Measurements from ENCODE around the gene TTLL7. TPM values are rescaled to one million over a fixed set of nuclear protein-coding genes. Genes with fewer than 3 reads are reported as not detected.
"Not testable (repeated sequence)": the region's sequence is repeated elsewhere in the genome, so short reads cannot be mapped to it uniquely, and the experiment has no call there.

The TTLL7 gene
- total RNA-seq, 4 donors from 2014 or later, result 3.1 to 9.1 (median 6.6) TPM

DNA sequence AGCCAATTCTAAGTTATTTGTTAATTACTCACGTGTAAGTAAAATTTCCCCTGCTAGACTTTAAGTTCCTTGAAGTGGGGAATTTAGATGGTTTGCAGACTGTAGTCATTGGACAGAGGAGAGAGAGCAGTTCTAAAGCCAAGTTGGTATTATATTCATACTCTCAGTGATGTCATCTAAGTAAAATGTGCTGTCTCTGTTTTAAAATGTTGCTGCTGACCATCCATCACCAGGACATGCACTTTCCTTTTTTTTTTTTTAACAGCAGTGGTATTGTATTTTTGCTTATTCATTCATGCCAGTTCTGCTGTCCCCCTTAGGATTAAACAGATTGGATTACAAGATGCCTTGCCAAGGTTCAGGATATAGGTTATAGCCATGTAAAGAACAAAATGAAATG is 2.3 kb downstream of the TTLL7 start:
- TF ChIP-seq, protein P1, sequence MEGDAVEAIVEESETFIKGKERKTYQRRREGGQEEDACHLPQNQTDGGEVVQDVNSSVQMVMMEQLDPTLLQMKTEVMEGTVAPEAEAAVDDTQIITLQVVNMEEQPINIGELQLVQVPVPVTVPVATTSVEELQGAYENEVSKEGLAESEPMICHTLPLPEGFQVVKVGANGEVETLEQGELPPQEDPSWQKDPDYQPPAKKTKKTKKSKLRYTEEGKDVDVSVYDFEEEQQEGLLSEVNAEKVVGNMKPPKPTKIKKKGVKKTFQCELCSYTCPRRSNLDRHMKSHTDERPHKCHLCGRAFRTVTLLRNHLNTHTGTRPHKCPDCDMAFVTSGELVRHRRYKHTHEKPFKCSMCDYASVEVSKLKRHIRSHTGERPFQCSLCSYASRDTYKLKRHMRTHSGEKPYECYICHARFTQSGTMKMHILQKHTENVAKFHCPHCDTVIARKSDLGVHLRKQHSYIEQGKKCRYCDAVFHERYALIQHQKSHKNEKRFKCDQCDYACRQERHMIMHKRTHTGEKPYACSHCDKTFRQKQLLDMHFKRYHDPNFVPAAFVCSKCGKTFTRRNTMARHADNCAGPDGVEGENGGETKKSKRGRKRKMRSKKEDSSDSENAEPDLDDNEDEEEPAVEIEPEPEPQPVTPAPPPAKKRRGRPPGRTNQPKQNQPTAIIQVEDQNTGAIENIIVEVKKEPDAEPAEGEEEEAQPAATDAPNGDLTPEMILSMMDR (IDR thresholded peaks at IDR 0.05), result no peak
- DNase-seq (ENCODE audit: low spot score) (no peak), ATAC-seq (ENCODE audit: low FRiP score) (no peak)

DNA sequence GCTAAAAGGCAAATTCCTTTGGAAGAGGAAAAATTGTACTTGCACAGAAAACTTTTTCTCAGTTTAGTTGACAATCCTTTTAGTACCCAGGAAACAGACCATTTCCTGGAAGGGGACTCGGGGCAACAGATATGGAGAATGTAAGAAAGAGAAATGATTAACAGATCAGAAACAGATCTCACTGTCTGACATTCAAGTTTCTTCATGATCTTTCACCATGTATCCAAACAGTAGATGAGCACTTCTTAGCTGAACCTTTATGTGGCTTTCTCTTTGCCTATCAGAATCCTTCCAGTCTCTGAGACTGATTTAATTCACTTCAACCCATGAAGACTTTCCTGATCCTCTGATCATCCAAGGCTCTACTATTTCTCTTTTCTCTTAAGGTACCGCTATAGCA is 2.7 kb downstream of the TTLL7 start:
- no peak for DNase-seq (ENCODE audit: low spot score)
- TF ChIP-seq, protein P1 (IDR thresholded peaks at IDR 0.05), result no peak
- no peak for ATAC-seq (ENCODE audit: low FRiP score)

DNA sequence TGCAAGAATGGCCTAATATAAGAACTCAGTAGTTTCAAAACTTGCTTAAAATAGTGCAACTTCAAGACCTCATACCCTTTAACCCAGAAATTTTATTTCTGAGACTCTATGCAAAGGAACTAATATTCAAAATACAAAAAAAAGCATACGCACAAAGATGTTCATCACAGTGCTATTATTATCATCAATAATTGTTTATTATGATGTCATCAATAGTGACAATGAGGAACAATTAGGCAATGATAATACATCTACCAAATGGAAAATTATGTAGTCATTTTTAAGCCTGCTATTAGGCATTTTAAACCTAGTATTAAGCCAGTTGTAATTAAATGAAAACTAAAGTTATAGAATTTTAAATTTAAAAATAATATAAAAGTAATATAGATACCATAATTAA is 3.3 kb downstream of the TTLL7 start:
- no peak for ATAC-seq (ENCODE audit: low FRiP score)
- no peak for DNase-seq (ENCODE audit: low spot score)
- TF ChIP-seq, protein P1 (IDR thresholded peaks at IDR 0.05), result no peak

DNA sequence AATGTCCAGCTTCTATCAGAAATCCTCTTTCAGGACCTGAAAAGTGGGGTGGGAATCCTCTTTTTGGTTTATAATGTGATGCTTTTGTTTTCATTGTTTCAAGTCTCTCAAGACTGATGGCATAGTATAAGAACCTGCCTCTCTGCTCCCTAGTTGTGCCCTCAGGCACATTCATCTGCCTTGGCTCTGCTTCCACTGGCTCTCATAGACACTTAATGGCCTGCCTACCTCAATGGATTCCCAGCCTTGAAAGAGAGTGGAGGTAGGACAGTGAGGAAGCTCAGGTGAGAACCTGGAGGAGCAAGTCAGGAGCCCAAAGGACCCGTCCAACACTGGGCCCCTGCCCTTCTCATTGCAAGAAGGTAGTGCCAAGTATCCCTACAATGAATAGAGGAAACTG is 4.8 kb downstream of the TTLL7 start:
- TF ChIP-seq, protein P1 (IDR thresholded peaks at IDR 0.05), result no peak
- no peak for DNase-seq (ENCODE audit: low spot score)
- no peak for ATAC-seq (ENCODE audit: low FRiP score)

DNA sequence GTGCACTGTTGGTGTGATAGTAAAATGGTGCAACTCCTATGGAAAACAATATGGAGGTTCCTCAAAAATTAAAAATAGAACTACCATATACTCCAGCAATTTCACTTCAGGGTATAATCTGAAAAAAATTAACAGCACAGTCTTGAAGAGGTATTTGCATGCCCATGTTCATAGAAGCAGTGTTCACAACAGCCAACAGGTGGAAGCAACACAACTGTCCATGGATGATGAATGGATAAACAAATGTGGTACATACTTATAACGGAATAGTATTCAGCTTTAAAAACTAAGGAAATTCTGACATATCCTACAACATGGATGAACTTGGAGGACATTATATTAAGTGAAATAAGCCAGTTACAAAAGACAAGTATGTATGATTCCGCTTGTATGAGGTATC is 8.2 kb downstream of the TTLL7 start:
- TF ChIP-seq, protein P1 (IDR thresholded peaks at IDR 0.05), result no peak
- ATAC-seq (ENCODE audit: low FRiP score), result no peak
- DNase-seq (ENCODE audit: low spot score), result no peak

DNA sequence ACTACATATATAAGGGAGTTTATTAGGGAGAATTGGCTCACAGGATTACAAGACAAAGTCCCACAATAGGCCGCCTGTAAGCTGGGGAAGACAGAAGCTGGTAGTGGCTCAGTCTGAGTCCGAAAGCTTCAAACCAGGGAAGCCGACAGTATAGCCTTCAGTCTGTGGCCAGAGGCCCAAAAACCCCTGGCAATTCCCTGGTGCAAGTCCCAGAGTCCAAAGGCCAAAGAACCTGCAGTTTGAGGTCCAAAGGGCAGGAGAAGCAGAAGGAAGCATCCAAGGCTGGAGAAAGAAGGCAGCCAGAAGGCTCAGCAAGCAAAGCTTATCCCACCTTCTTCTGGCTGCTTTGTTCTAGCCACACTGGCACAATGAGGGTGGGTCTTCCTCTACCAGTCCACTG is 13.9 kb downstream of the TTLL7 start:
- TF ChIP-seq, protein P1 (IDR thresholded peaks at IDR 0.05), result no peak
- DNase-seq (ENCODE audit: low spot score), result no peak
- ATAC-seq (ENCODE audit: low FRiP score), result no peak

DNA sequence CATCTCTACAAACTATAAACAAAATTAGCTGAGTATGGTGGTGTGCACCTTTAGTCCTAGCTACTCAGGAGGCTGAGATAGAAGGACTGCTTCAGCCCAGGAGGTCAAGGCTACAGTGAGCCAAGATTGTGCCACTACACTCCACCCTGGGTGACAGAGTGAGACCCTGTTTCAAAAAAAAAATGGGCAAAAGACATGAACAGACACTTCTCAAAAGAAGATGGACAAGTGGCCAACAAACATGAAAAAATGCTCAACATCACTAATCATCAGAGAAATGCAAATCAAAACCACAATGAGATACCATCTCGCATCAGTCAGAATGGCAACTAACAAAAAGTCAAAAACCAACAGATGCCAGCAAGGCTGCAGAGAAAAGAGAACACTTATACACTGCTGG is 15.0 kb downstream of the TTLL7 start:
- not testable (repeated sequence) for DNase-seq (ENCODE audit: low spot score); ATAC-seq (ENCODE audit: low FRiP score)

DNA sequence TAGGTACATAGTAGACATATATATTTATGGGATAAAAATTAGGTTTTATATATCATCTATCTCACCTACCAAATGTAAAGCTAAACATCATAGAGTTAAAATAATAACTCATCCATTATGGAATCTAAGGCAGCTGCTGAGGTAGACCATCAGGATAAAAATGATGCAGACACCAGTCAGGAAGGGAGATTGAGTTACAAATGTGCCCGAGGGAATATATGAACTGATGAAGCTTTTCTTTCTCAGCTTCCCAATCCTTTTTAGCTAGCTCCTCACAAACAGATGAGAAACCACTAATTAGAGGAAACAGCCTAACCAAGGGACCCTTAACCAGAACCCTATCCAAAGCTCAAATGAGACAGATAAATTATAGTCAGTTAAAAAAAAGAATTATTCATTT is 20.9 kb downstream of the TTLL7 start:
- DNase-seq (ENCODE audit: low spot score), result no peak
- TF ChIP-seq, protein P1 (IDR thresholded peaks at IDR 0.05), result no peak
- no peak for ATAC-seq (ENCODE audit: low FRiP score)
